Stomach (tissue), 9 donors: Measurements from ENCODE around the gene SLC16A7. TPM values are rescaled to one million over a fixed set of nuclear protein-coding genes. Genes with fewer than 3 reads are reported as not detected.

Source experiments
- DNase-seq, 2 donors: peaks; one replicate each; pipeline versions ENCODE4 v3.0.0 to v3.0.0-alpha.2; 2013 to 2019
- H3K27ac ChIP-seq, 5 donors: fragments of 200-600 bp in 4 of 5; sonication (generic) in 4 of 5; one replicate each; pipeline ENCODE4 v1.5.1; 2013 to 2019; ENCODE audit warnings: mild to moderate bottlenecking in 1 of 5, moderate library complexity in 1 of 5
- H3K27me3 ChIP-seq, 3 donors: fragments of 200-600 bp; sonication (generic); one replicate each; pipeline ENCODE4 v1.5.1; 2017 to 2019; ENCODE audit warnings: mixed run types in 1 of 3
- H3K36me3 ChIP-seq, 4 donors: fragments of 200-600 bp; sonication (generic); 1 replicate in 3 of 4; 2 replicates in 1 of 4; pipeline ENCODE4 v1.5.1; 2016 to 2019
- H3K4me1 ChIP-seq, 4 donors: fragments of 200-600 bp; sonication (generic); one replicate each; pipeline ENCODE4 v1.5.1; 2016 to 2019
- H3K4me3 ChIP-seq, 4 donors: fragments of 200-600 bp; sonication (generic) in 3 of 4; one replicate each; pipeline ENCODE4 v1.5.1; 2016 to 2019; ENCODE audit warnings: mild to moderate bottlenecking in 1 of 4
- H3K9me3 ChIP-seq, 4 donors: fragments of 200-600 bp; sonication (generic); one replicate each; pipeline ENCODE4 v1.5.1; 2016 to 2019
- CTCF ChIP-seq, 7 experiments: fragments of 450-650 bp in 4 of 7; fragments of 200-600 bp in 3 of 7; sonication (generic) in 3 of 7; IDR thresholded peaks; one replicate each; pipeline ENCODE4 v1.5.1; 2016 to 2019; ENCODE audit warnings: antibody characterized with exemption in 7 of 7, control low read depth in 2 of 7, mild to moderate bottlenecking in 1 of 7
- EP300 ChIP-seq: sonication (generic); formaldehyde crosslinking; IDR thresholded peaks from one replicate; pipeline ENCODE4 v1.6.1; 2017; ENCODE audit warnings: antibody characterized with exemption
- POLR2A ChIP-seq, 4 donors: fragments of 450-650 bp; IDR thresholded peaks; one replicate each; pipeline ENCODE4 v1.6.1; 2016; ENCODE audit warnings: antibody characterized with exemption in 4 of 4, control low read depth in 2 of 4, mild to moderate bottlenecking in 1 of 4, moderate library complexity in 1 of 4
- POLR2AphosphoS5 ChIP-seq, 3 donors: sonication (generic); formaldehyde crosslinking; IDR thresholded peaks; one replicate each; pipeline ENCODE4 v1.6.1; 2016; ENCODE audit warnings: antibody characterized with exemption in 3 of 3
- WGBS, 5 donors: extraction: QIAGEN DNeasy Blood & Tissue Kit in 3 of 5; methylation state at CpG; one replicate each; pipeline versions ENCODE4 v1.1.5 to v1.1.7; 2013 to 2018; 5-methylcytosine and 5-hydroxymethylcytosine counted together
- intact Hi-C: fragments of 100-400 bp; cut with DNase I; formaldehyde crosslinking; loops from one replicate; pipeline ENCODE4 v1.15.1; 2023; ENCODE audit warnings: low total_unique reads
- polyA plus RNA-seq, 3 donors: library from polyadenylated mRNA; stranded (reverse); fragments of 200-250 nt; gene quantifications; one replicate each; pipeline ENCODE4 v1.2.3, GENCODE V29; 2013
- total RNA-seq, 5 donors: library from RNA; depleted of rRNA; stranded (reverse); fragments of >200 nt; gene quantifications; one replicate each; pipeline versions ENCODE4 v1.1.0 to v1.2.3, GENCODE V29; 2014 to 2016
- donor health status: healthy with polysubstance abuse.
- donor health status: Bipolar disorder and iron deficiency.
- donor health status: healthy.

SLC16A7 gene
- total and polyA plus RNA-seq, 8 donors, result 1.8 to 150 (median 10.3) TPM

GRCh38 chr12:59626382-59626781 is 30.6 kb downstream of the SLC16A7 start:
- WGBS, 5 donors, result 27 to 44% (median 38%) methylated on average over 1 of the region's 1 CpG
- Histone ChIP-seq H3K4me1 (peaks cover 0 to 16% (median 6%) of the 10 kb centered on the region in 4 donors), H3K27me3 (no peaks in the 10 kb centered on the region), H3K4me3 (no peak overlapping the region), H3K36me3 (no peaks in the 10 kb centered on the region), H3K9me3 (no peaks in the 10 kb centered on the region), H3K27ac (no peak overlapping the region)
- TF ChIP-seq CTCF (IDR thresholded peaks at IDR 0.05), result no peak
- no peak for TF ChIP-seq EP300
- no peak for TF ChIP-seq POLR2AphosphoS5 (IDR thresholded peaks at IDR 0.05)
- no peak for TF ChIP-seq POLR2A (IDR thresholded peaks at IDR 0.05)
- intact Hi-C loops, result no loop called here
- no peak for DNase-seq

GRCh38 chr12:59627582-59627981 is 31.8 kb downstream of the SLC16A7 start:
- Histone ChIP-seq H3K4me3 (no peak overlapping the region), H3K9me3 (no peaks in the 10 kb centered on the region), H3K4me1 (peaks cover 0 to 24% (median 6%) of the 10 kb centered on the region in 4 donors), H3K27me3 (no peaks in the 10 kb centered on the region), H3K36me3 (no peaks in the 10 kb centered on the region), H3K27ac (no peak overlapping the region)
- DNase-seq, result no peak
- intact Hi-C loops, result no loop called here
- no peak for TF ChIP-seq POLR2AphosphoS5 (IDR thresholded peaks at IDR 0.05)
- TF ChIP-seq EP300, result no peak

GRCh38 chr12:59629890-59630289 is 34.1 kb downstream of the SLC16A7 start:
- H3K27me3 ChIP-seq, result no peaks in the 10 kb centered on the region
- H3K9me3 ChIP-seq, result no peaks in the 10 kb centered on the region
- peaks cover 0 to 31% (median 6%) of the 10 kb centered on the region in 4 donors for H3K4me1 ChIP-seq
- H3K27ac ChIP-seq, result no peak overlapping the region
- DNase-seq, result no peak
- intact Hi-C loops, result no loop called here
- TF ChIP-seq POLR2AphosphoS5 (IDR thresholded peaks at IDR 0.05) (no peak), EP300 (no peak), POLR2A (IDR thresholded peaks at IDR 0.05) (no peak), CTCF (IDR thresholded peaks at IDR 0.05) (no peak)
- no peaks in the 10 kb centered on the region for H3K36me3 ChIP-seq
- 81 to 90% (median 90%) methylated on average over 3 of the region's 3 CpGs for WGBS, 5 donors
- no peak overlapping the region for H3K4me3 ChIP-seq

- Histone ChIP-seq H3K4me3 (no peak overlapping the region), H3K4me1 (peaks cover 0 to 26% (median 2%) of the 10 kb centered on the region in 4 donors), H3K27me3 (no peaks in the 10 kb centered on the region), H3K9me3 (no peaks in the 10 kb centered on the region), H3K27ac (no peak overlapping the region), H3K36me3 (no peaks in the 10 kb centered on the region)
- WGBS, 5 donors, result 48 to 79% (median 67%) methylated on average over 1 of the region's 1 CpG
- DNase-seq, result no peak
- TF ChIP-seq CTCF (IDR thresholded peaks at IDR 0.05) (no peak), POLR2AphosphoS5 (IDR thresholded peaks at IDR 0.05) (no peak), EP300 (no peak), POLR2A (IDR thresholded peaks at IDR 0.05) (no peak)
- intact Hi-C loops, result no loop called here
Observed at GRCh38 chr12:59632408-59632807, 36.6 kb downstream of the SLC16A7 start.

- Histone ChIP-seq H3K27me3 (no peaks in the 10 kb centered on the region), H3K4me1 (peaks cover 0 to 24% (median 5%) of the 10 kb centered on the region in 4 donors), H3K9me3 (no peaks in the 10 kb centered on the region), H3K36me3 (no peaks in the 10 kb centered on the region), H3K4me3 (no peak overlapping the region), H3K27ac (no peak overlapping the region)
- DNase-seq, result no peak
- WGBS, 5 donors, result 65 to 77% (median 68%) methylated on average over 1 of the region's 1 CpG
- no peak for TF ChIP-seq EP300
- TF ChIP-seq POLR2AphosphoS5 (IDR thresholded peaks at IDR 0.05), result no peak
- no peak for TF ChIP-seq POLR2A (IDR thresholded peaks at IDR 0.05)
- no peak for TF ChIP-seq CTCF (IDR thresholded peaks at IDR 0.05)
- intact Hi-C loops, result no loop called here
Observed at GRCh38 chr12:59634254-59634653, 38.4 kb downstream of the SLC16A7 start.
